CD14-positive monocyte (primary cell): ENCODE data around the gene VPS52. TPM values are rescaled to one million over a fixed set of nuclear protein-coding genes. Genes with fewer than 3 reads are reported as not detected.

Experiments
- DNase-seq, 3 donors: peaks; one replicate each; pipeline ENCODE4 v3.0.0-alpha.2; 2011 to 2022
- H2AFZ ChIP-seq: 2 replicates; pipeline ENCODE4 v1.6.0; 2012; ENCODE audit warnings: mild to moderate bottlenecking, low read depth, low read length, inconsistent platforms; ENCODE audit not compliant: insufficient read depth, poor library complexity, severe bottlenecking
- H3K27ac ChIP-seq, 2 donors: 1 replicate in 1 of 2; 2 replicates in 1 of 2; pipeline ENCODE4 v1.5.1; 2012 to 2013; ENCODE audit warnings: low read length in 2 of 2, control low read depth in 1 of 2, inconsistent platforms in 1 of 2, low read depth in 1 of 2, mild to moderate bottlenecking in 1 of 2
- H3K27me3 ChIP-seq, 2 donors: one replicate each; pipeline versions ENCODE4 v1.6.0 to v1.6.1; 2011 to 2013; ENCODE audit warnings: low read length in 2 of 2; ENCODE audit not compliant: control insufficient read depth in 2 of 2, insufficient read depth in 2 of 2
- H3K36me3 ChIP-seq, 2 donors: replicated peaks in 1 of 2; 1 replicate in 1 of 2; 2 replicates in 1 of 2; pipeline versions ENCODE4 v1.5.1 to v1.6.1; 2012 to 2013; ENCODE audit warnings: low read length in 2 of 2, control low read depth in 1 of 2, inconsistent platforms in 1 of 2, mild to moderate bottlenecking in 1 of 2; ENCODE audit not compliant: insufficient read depth in 2 of 2, control insufficient read depth in 1 of 2
- H3K4me1 ChIP-seq, 2 donors: 1 replicate in 1 of 2; 2 replicates in 1 of 2; pipeline versions ENCODE4 v1.5.1 to v1.6.1; 2012 to 2013; ENCODE audit warnings: low read length in 2 of 2, control low read depth in 1 of 2, inconsistent platforms in 1 of 2, mild to moderate bottlenecking in 1 of 2, moderate library complexity in 1 of 2; ENCODE audit not compliant: insufficient read depth in 2 of 2, control insufficient read depth in 1 of 2
- H3K4me2 ChIP-seq: replicated peaks from 2 replicates; pipeline ENCODE3; 2012; ENCODE audit warnings: low read length, moderate library complexity, mild to moderate bottlenecking; ENCODE audit not compliant: poor library complexity, severe bottlenecking; ENCODE audit errors: extremely low read depth
- H3K4me3 ChIP-seq, 3 experiments: fragments of 200-600 bp in 1 of 3; sonication (generic) in 1 of 3; replicated peaks in 1 of 3; 1 replicate in 2 of 3; 2 replicates in 1 of 3; pipeline ENCODE4 v1.5.1; 2011 to 2013; ENCODE audit warnings: low read length in 3 of 3, mild to moderate bottlenecking in 3 of 3, control low read depth in 2 of 3, low read depth in 2 of 3, inconsistent platforms in 1 of 3, moderate library complexity in 1 of 3
- H3K79me2 ChIP-seq: 2 replicates; pipeline ENCODE4 v1.6.0; 2012; ENCODE audit warnings: mild to moderate bottlenecking, control low read depth, inconsistent platforms, low read length, moderate library complexity; ENCODE audit not compliant: insufficient read depth
- H3K9ac ChIP-seq: 2 replicates; pipeline ENCODE4 v1.6.0; 2017; ENCODE audit warnings: low read length, mild to moderate bottlenecking; ENCODE audit not compliant: insufficient read depth, poor library complexity, severe bottlenecking
- H3K9me3 ChIP-seq, 2 donors: replicated peaks in 1 of 2; 1 replicate in 1 of 2; 2 replicates in 1 of 2; pipeline versions ENCODE4 v1.5.1 to v1.6.1; 2012 to 2013; ENCODE audit warnings: low read length in 2 of 2, control low read depth in 1 of 2; ENCODE audit not compliant: control insufficient read depth in 1 of 2, insufficient read depth in 1 of 2
- H4K20me1 ChIP-seq: 2 replicates; pipeline ENCODE4 v1.6.0; 2012; ENCODE audit warnings: mild to moderate bottlenecking, low read length, control low read depth, moderate library complexity; ENCODE audit not compliant: insufficient read depth
- H3K27ac Mint-ChIP-seq, 7 donors: one replicate each; pipeline ENCODE4 v1.8.0; 2020; ENCODE audit warnings: mild to moderate bottlenecking in 7 of 7, mixed read lengths in 7 of 7, moderate library complexity in 6 of 7, inconsistent platforms in 2 of 7
- H3K27me3 Mint-ChIP-seq, 3 donors: one replicate each; pipeline ENCODE4 v1.8.0; 2021 to 2022; ENCODE audit warnings: low read depth in 3 of 3, mild to moderate bottlenecking in 3 of 3, mixed read lengths in 3 of 3, moderate library complexity in 3 of 3, inconsistent platforms in 1 of 3
- H3K36me3 Mint-ChIP-seq, 2 donors: one replicate each; pipeline ENCODE4 v1.8.0; 2020; ENCODE audit warnings: mixed read lengths in 2 of 2, inconsistent platforms in 1 of 2, mild to moderate bottlenecking in 1 of 2
- H3K4me1 Mint-ChIP-seq: one replicate; pipeline ENCODE4 v1.8.0; 2020; ENCODE audit warnings: mild to moderate bottlenecking, mixed read lengths
- H3K4me3 Mint-ChIP-seq, 2 donors: one replicate each; pipeline ENCODE4 v1.8.0; 2020; ENCODE audit warnings: mild to moderate bottlenecking in 2 of 2, mixed read lengths in 2 of 2, moderate library complexity in 1 of 2
- H3K9me3 Mint-ChIP-seq, 7 donors: one replicate each; pipeline ENCODE4 v1.8.0; 2020 to 2022; ENCODE audit warnings: mixed read lengths in 7 of 7, mild to moderate bottlenecking in 6 of 7, moderate library complexity in 6 of 7, inconsistent platforms in 2 of 7
- WGBS: methylation state at CpG from one replicate; pipeline ENCODE4 v1.1.5; 2013; ENCODE audit warnings: missing lambda C conversion rate; ENCODE audit not compliant: insufficient coverage; 5-methylcytosine and 5-hydroxymethylcytosine counted together
- intact Hi-C, 2 donors: fragments of 100-400 bp; cut with micrococcal nuclease; formaldehyde crosslinking; loops; one replicate each; pipeline versions ENCODE4 v1.15.0 to v1.15.1; 2023
- polyA plus RNA-seq, 3 donors: library from polyadenylated mRNA; depleted of rRNA in 1 of 3; unstranded in 2 of 3; stranded (reverse) in 1 of 3; fragments of 300-500 nt in 2 of 3; fragments of >200 nt in 1 of 3; fragmentation: Illumina TruSeq in 2 of 3; gene quantifications; 1 replicate in 2 of 3; 2 replicates in 1 of 3; pipeline ENCODE4 v1.2.3, GENCODE V29; 2012 to 2021
- TF ChIP-seq, protein P1 (sequence below): fragments of 200-600 bp; IDR thresholded peaks from one replicate; pipeline ENCODE4 v1.8.0; 2022; ENCODE audit warnings: antibody characterized with exemption, mild to moderate bottlenecking

The VPS52 gene
- polyA plus RNA-seq, 3 donors: 11.0 to 150 (median 14.5) TPM

GRCh38 chr6:33203443-33204164 is 68.1 kb downstream of the VPS52 start:
- Histone ChIP-seq H3K4me1 (peaks cover 45 to 61% of the 10 kb centered on the region in 2 donors), H3K36me3 (peaks cover 20 to 21% of the 10 kb centered on the region in 2 donors), H3K4me3 (peak overlapping the region in 1 of 3 experiments; percentile 84), H3K79me2 (peaks cover 45% of the 10 kb centered on the region), H2AFZ (no peak overlapping the region), H3K27me3 (no peaks in the 10 kb centered on the region), H4K20me1 (peaks cover 24% of the 10 kb centered on the region), H3K27ac (no peak overlapping the region), H3K9ac (no peak overlapping the region), H3K4me2 (peak overlapping the region; percentile 90), H3K9me3 (no peaks in the 10 kb centered on the region)
- Mint-ChIP-seq H3K36me3 (peaks cover 22 to 23% of the 10 kb centered on the region in 2 donors), H3K4me1 (peaks cover 55% of the 10 kb centered on the region), H3K9me3 (peaks cover 0 to 3% (median 0%) of the 10 kb centered on the region in 7 donors), H3K27me3 (peaks cover 0 to 13% (median 12%) of the 10 kb centered on the region in 3 donors), H3K27ac (peak overlapping the region in 6 of 7 donors; percentile 30 to 84 (median 60)), H3K4me3 (peak overlapping the region; percentile 62 to 78)
- 100% methylated on average over 1 of the region's 7 CpGs for WGBS
- TF ChIP-seq, protein P1, sequence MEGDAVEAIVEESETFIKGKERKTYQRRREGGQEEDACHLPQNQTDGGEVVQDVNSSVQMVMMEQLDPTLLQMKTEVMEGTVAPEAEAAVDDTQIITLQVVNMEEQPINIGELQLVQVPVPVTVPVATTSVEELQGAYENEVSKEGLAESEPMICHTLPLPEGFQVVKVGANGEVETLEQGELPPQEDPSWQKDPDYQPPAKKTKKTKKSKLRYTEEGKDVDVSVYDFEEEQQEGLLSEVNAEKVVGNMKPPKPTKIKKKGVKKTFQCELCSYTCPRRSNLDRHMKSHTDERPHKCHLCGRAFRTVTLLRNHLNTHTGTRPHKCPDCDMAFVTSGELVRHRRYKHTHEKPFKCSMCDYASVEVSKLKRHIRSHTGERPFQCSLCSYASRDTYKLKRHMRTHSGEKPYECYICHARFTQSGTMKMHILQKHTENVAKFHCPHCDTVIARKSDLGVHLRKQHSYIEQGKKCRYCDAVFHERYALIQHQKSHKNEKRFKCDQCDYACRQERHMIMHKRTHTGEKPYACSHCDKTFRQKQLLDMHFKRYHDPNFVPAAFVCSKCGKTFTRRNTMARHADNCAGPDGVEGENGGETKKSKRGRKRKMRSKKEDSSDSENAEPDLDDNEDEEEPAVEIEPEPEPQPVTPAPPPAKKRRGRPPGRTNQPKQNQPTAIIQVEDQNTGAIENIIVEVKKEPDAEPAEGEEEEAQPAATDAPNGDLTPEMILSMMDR: no peak
- intact Hi-C loops: loop anchor here (5.0 to 10.0 kb wide), 2 partner anchors 94 to 211 kb away; partner anchors contain the start of genes CUTA (in 1 of the 2), PHF1 (in 1 of the 2) and RGL2 (in 1 of the 2)
- DNase-seq: no peak

- H3K9me3 Mint-ChIP-seq: peaks cover 0 to 3% (median 0%) of the 10 kb centered on the region in 7 donors
- no peak overlapping the region for H2AFZ ChIP-seq
- H3K27me3 ChIP-seq: no peaks in the 10 kb centered on the region
- H3K4me2 ChIP-seq: no peak overlapping the region
- TF ChIP-seq, protein P1: no peak
- H4K20me1 ChIP-seq: peaks cover 32% of the 10 kb centered on the region
- H3K4me3 ChIP-seq: no peak overlapping the region
- peaks cover 27 to 29% of the 10 kb centered on the region in 2 donors for H3K36me3 Mint-ChIP-seq
- intact Hi-C loops: loop anchor here (5.0 to 10.0 kb wide), 2 partner anchors 95 to 212 kb away; partner anchors contain the start of genes CUTA (in 1 of the 2), PHF1 (in 1 of the 2) and RGL2 (in 1 of the 2)
- H3K79me2 ChIP-seq: peaks cover 50% of the 10 kb centered on the region
- no peak for DNase-seq
- peaks cover 63% of the 10 kb centered on the region for H3K4me1 Mint-ChIP-seq
- H3K9me3 ChIP-seq: no peaks in the 10 kb centered on the region
- H3K27ac ChIP-seq: no peak overlapping the region
- peak overlapping the region in 1 of 7 donors; percentile 38 for H3K27ac Mint-ChIP-seq
- H3K4me3 Mint-ChIP-seq: no peak overlapping the region
- peaks cover 46 to 62% of the 10 kb centered on the region in 2 donors for H3K4me1 ChIP-seq
- H3K9ac ChIP-seq: no peak overlapping the region
- peaks cover 20 to 21% of the 10 kb centered on the region in 2 donors for H3K36me3 ChIP-seq
- WGBS: 96% methylated on average over 6 of the region's 6 CpGs
- H3K27me3 Mint-ChIP-seq: peaks cover 0 to 13% (median 12%) of the 10 kb centered on the region in 3 donors
Observed at GRCh38 chr6:33202799-33203198, 68.9 kb downstream of the VPS52 start.
